HG03354 (cell line): ENCODE results near the gene GLI3.
"Not testable (repeated sequence)": the region's sequence is repeated elsewhere in the genome, so short reads cannot be mapped to it uniquely, and the experiment has no call there.

ENCODE experiments used
- ATAC-seq: cut with Tn5 transposase; IDR thresholded peaks from one replicate; pipeline ENCODE4 v1.9.1; 2021; ENCODE audit warnings: mild to moderate bottlenecking; ENCODE audit not compliant: unreplicated experiment, poor library complexity, severe bottlenecking

The GLI3 gene

DNA sequence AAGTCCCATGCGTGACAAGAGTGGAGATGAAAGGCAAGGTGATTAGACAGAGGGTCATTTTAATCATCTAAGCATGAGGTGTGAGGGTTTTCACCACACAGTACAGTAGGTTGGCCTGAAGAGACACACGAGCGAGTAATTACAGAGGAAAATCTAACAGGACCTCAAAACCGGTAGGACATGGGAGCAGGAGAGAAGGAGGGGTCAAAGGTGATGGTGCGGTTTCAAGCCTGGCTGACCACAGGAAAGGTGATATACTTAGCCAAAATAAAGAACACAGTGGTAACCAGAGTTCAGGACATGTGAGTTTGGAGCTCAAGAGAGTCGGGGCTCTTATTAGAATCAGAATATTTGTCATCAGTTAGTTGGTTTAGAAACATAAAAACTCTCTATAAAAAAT is 20.0 kb downstream of the GLI3 start:
- ATAC-seq, result no peak

DNA sequence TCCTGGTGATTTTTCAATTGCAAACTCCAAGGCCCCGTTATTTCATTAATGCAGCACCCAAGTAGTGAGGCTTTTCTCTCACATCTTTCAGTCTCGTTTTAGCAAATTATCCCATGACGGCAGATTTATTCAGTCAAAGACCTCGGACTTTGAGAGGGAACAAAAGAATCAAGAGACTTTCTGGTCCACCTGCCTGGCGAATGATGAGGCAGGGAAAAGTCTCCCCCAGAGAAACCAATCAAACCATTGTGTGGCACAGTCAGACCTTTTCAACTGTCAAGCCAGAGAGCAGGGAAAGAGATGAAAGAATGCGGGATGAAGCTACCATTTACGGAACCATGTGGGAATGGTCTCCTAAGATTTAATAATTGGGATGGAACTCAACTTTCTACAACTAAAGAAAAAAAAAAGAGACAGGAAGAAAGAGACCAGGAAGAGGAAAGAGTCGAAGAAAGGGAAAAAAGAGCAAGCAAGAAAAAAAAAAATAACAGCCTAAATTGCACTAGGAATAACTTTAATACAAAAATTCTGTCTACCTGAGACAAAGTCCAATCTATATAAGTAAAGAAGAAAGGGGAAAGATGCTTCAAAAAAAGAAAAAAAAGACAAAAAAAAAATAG is 22.8 kb downstream of the GLI3 start:
- no peak for ATAC-seq

GRCh38 chr7:42213093-42213492 is 23.9 kb downstream of the GLI3 start:
- ATAC-seq, result no peak

DNA sequence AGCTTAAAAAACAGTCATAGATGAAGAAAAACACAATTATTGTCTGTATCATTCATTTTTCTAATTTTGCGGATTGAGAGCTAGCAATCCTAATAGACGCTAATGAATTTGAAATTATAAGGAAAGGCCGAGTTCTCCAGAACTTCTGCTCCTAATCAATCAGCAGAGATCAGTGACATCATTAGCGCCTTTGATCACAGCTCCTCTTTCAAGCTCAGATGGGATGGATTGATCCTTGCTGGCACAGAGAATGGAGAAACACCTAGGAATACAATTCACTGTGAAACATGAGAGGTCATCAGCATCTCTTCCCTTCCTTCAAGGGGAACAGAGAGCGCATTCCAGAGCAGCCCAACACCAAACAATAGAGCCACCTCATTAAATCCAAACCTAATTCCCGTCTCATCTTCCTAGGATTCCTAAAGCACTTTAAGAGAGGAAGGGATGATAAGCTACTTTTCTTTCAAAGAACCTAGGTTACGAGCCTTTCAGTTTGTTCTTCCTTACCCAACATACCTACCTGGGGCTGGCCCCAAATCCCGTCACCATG is 24.4 kb downstream of the GLI3 start:
- no peak for ATAC-seq

GRCh38 chr7:42211938-42212337 is 25.1 kb downstream of the GLI3 start:
- ATAC-seq, result no peak

- no peak for ATAC-seq
Observed at GRCh38 chr7:42210779-42211178, 26.2 kb downstream of the GLI3 start.

DNA sequence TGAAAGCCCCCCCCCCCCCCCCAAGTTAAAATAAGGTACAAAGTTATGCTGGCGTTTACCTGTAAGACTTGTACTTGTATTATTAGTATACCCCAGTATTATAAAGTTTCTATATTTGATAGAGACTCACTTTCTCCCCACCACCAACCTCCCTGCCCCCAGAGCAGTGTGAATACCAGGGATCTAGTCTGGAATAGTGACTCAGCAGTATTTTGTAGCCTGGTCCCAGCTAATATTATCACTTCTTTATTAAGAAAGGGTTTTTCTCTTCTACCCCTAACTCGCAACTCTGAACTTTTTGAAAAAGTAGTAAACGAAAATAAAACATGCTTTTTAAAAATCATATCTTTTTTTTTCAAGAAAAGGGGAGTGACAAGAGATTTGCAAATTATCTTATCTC is 26.7 kb downstream of the GLI3 start:
- ATAC-seq, result no peak

GRCh38 chr7:42209085-42209484 is 27.9 kb downstream of the GLI3 start:
- ATAC-seq, result not testable (repeated sequence)

GRCh38 chr7:42208572-42208971 is 28.4 kb downstream of the GLI3 start:
- no peak for ATAC-seq

- no peak for ATAC-seq
Observed at GRCh38 chr7:42207420-42207819, 29.6 kb downstream of the GLI3 start.

DNA sequence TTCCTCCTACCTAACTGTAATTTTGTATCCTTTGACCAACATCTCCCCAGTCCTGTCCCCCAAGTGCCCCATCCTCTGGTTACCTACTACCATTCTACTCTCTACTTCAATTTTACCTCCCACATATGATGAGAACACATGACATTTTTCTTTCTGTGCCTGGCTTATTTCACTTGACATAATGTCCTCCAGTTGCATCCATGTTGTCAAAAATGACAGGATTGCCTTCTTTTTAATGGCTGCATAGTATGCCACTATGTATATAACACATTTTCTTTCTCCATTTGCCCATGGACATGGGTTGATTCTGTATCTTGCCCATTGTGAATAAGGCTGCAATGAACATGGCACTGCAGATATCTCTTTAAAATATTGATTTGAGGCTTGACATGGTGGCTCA is 33.7 kb downstream of the GLI3 start:
- ATAC-seq, result no peak

DNA sequence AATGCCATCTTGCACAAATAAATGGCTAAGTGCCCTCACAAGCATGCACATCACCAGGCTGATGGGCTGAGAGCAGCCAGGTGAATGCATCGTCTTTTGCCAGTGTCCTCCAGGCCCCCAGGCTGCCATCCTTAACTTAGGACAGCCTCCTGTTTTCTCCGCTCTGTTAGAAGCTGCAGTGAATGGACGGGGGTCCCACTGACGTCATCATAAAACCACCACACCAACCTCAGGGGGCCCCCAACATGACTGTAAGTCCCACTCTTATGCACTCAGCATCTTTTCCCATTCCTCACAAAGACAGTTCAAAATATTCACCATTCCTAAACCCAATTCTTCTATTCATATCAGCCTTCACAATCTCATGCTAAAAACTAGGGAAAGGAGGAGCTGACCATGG is 34.4 kb downstream of the GLI3 start:
- ATAC-seq, result no peak

DNA sequence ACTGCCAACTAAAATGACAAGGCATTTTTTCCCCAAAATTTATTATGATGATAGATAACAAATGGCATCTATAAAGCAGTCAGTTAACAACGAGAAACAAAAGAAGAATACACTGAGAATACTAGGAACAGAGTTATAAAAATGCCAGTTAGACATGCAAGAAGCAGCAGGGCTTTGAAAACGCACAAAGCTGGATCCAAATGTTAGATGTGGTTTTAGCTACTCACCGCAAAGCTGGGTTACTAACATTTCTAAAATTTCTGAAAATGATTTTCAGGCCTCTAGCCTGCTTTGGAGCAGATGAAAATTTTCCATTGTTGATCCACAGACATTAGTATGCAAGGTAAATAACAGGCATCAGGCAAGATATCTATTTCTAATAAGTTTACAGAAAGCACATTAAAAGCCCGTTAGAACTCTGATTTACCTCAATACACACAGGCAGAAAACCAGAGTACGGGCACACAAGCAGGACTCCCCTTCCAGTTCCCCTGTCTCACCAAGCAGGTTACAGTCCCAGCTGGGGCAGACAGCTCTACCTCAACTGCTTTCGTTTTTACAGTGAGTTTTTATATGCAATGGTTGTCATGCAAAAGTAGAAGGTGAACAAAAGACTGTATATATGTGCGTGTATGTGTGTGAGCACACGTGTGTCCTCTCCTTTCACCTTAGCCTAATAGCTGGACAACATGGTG is 37.9 kb downstream of the GLI3 start:
- ATAC-seq, result no peak

GRCh38 chr7:42198296-42198695 is 38.7 kb downstream of the GLI3 start:
- no peak for ATAC-seq

GRCh38 chr7:42197451-42197850 is 39.6 kb downstream of the GLI3 start:
- no peak for ATAC-seq

DNA sequence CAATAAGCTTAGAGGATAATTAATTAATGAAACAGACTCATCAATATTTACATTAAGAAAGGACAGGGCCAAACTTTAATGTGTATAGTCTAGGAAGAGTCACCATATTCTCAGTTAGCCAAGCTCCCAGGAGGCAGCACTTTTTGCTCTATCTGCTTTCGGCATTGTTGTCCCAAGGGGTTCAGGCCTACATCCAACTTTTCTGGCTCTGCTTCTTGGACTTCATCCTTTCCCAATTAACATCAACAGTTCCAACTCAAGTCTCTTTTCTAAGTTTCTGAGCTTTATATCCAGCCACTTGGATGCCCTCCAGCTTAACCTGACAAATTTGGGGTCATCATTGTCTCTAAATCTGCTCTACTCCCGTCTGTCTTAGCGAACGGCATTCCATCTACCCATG is 42.8 kb downstream of the GLI3 start:
- no peak for ATAC-seq

DNA sequence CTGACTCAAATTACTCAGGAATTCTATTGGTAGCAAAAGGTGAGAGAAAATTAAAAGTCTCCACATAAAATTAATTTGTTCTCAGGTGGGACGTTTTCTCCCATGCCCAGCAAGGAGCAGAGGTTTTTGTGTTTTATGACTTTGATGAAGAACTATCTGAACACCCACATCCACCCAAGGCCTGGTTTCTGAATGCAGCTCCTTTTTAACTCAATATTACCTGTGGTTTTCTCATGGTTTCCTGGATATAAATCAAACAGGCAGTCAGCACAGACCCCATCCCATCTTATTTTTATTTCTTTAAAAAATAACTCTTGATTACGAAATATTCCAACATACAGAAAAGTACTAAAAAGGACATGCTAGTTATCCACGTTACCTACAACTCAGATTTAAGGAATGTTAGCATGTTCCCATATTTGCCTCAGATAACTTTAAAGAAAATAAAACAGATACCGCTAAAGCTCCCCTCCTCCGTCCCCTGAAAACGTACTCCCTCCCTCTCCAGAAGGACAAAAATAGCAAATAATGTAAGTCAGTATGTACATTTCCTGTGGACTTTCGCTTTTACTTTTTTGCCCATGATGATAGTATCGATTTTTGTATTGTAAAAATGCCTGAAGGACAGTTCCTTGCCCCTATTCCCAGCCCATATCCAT is 43.4 kb downstream of the GLI3 start:
- no peak for ATAC-seq

DNA sequence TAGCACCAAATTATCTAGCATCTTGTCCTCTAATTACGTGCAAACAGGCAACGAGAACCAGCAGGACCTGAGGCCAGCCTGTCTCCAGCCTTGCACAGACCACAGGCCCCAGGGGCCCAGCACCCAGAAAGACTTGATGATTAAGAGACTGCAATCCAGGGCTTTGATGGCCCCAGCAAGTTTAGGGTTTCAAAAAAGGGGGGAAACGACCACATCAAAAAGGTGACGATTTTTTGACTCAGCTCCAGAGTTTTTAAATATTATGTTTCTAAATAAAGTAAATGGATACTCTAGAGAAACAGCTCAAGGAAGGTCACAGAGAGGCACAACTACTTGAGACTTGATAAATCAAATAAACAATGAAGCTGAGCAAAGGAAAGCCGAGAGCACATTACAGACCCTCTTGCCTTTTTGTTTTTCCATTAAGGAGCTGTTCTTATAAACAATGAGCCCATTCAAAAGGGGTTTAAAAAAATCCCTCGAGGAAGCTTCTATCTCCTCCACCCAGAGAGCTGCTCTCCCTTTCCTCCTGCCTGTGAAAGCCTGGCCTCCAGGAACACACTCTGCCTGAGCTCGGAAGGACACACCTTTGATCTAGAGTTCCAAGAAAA is 44.1 kb downstream of the GLI3 start:
- ATAC-seq, result no peak

DNA sequence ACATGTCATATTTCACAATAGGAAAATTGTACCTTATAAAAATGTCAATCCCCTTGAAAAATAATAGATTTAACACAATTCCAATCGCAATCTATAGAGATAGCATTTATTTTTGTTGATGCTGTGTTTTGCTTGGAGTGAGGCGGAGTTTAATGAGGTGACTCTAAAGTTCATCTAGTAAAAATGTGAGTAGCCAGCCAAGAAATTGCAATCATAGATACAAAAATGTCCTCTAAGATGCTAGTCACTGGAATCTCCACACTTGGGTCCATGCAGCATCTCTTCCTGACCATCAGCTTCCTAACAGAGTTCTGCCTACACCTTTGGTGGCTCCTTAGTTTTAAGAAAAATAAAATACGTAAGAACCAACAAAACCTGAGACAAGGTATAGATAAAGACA is 44.9 kb downstream of the GLI3 start:
- no peak for ATAC-seq

- ATAC-seq, result no peak
Observed at GRCh38 chr7:42189535-42189934, 47.5 kb downstream of the GLI3 start.

DNA sequence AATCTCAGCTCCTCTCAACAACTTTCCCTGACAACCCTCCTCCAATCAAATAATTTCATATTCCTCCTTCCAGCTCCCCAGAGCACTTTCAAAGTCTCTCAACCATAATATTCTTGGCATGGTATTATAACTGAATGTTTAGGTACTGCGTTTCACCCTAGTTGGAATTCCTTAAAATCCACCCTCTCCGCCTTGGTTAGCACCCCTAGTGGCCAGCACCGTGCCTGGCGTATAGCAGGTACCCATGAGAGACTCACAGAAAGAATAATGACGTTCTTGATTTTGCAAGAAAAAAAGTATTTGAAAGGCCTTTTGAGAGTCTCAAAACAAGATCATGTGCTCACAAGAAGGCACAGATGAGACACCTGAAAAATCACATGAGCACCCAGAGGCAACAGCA is 50.9 kb downstream of the GLI3 start:
- no peak for ATAC-seq
